Heart left ventricle (tissue), 16 donors: Measurements from ENCODE around the gene BANK1. TPM values are rescaled to one million over a fixed set of nuclear protein-coding genes. Genes with fewer than 3 reads are reported as not detected.

ENCODE experiments used
- ATAC-seq, 4 donors: fragments of 200-7000 bp; cut with Tn5 transposase; one replicate each; pipeline ENCODE4 v1.9.1; 2020 to 2022; ENCODE audit warnings: moderate library complexity in 4 of 4, mild to moderate bottlenecking in 3 of 4, moderate number of reproducible peaks in 1 of 4
- DNase-seq, 5 donors: peaks; one replicate each; pipeline ENCODE4 v3.0.0-alpha.2; 2020
- H3K27ac ChIP-seq, 12 donors: fragments of 200-600 bp; sonication (generic) in 4 of 12; one replicate each; pipeline versions ENCODE4 v1.5.0 to v1.8.0; 2016 to 2022; ENCODE audit warnings: mild to moderate bottlenecking in 2 of 12
- H3K27me3 ChIP-seq, 9 donors: fragments of 200-600 bp; sonication (generic) in 2 of 9; one replicate each; pipeline versions ENCODE4 v1.5.1 to v1.8.0; 2016 to 2022; ENCODE audit warnings: mild to moderate bottlenecking in 3 of 9
- H3K36me3 ChIP-seq, 9 donors: fragments of 200-600 bp; sonication (generic) in 2 of 9; one replicate each; pipeline versions ENCODE4 v1.5.0 to v1.8.0; 2018 to 2022; ENCODE audit warnings: mild to moderate bottlenecking in 2 of 9
- H3K4me1 ChIP-seq, 12 donors: fragments of 200-600 bp; sonication (generic) in 4 of 12; one replicate each; pipeline versions ENCODE4 v1.5.0 to v1.8.0; 2016 to 2022; ENCODE audit warnings: mild to moderate bottlenecking in 3 of 12
- H3K4me3 ChIP-seq, 12 donors: fragments of 200-600 bp; sonication (generic) in 4 of 12; one replicate each; pipeline versions ENCODE4 v1.5.0 to v1.8.0; 2017 to 2022; ENCODE audit warnings: mild to moderate bottlenecking in 9 of 12, moderate library complexity in 4 of 12
- H3K9me3 ChIP-seq, 12 donors: fragments of 200-600 bp; sonication (generic) in 4 of 12; one replicate each; pipeline versions ENCODE4 v1.5.0 to v1.8.0; 2016 to 2022; ENCODE audit warnings: mild to moderate bottlenecking in 1 of 12
- CTCF ChIP-seq, 12 donors: fragments of 200-600 bp; sonication (generic) in 4 of 12; IDR thresholded peaks; one replicate each; pipeline versions ENCODE4 v1.5.0 to v1.8.0; 2018 to 2022; ENCODE audit warnings: antibody characterized with exemption in 12 of 12, mild to moderate bottlenecking in 5 of 12
- POLR2A ChIP-seq, 2 donors: fragments of 450-650 bp; IDR thresholded peaks; one replicate each; pipeline ENCODE4 v1.6.1; 2017; ENCODE audit warnings: antibody characterized with exemption in 2 of 2, mild to moderate bottlenecking in 2 of 2, moderate library complexity in 2 of 2
- WGBS, 4 donors: extraction: QIAGEN DNeasy Blood & Tissue Kit in 2 of 4; methylation state at CpG; one replicate each; pipeline versions ENCODE4 v1.1.5 to v1.1.7; 2013 to 2018; 5-methylcytosine and 5-hydroxymethylcytosine counted together
- intact Hi-C, 10 donors: fragments of 100-400 bp; cut with DNase I; formaldehyde crosslinking; loops; one replicate each; pipeline versions ENCODE4 v1.11.1 to v1.14.2; 2022
- polyA plus RNA-seq, 2 donors: library from polyadenylated mRNA; stranded (reverse); fragments of 200-250 nt; gene quantifications; one replicate each; pipeline ENCODE4 v1.2.3, GENCODE V29; 2013
- total RNA-seq, 9 donors: library from RNA; depleted of rRNA in 2 of 9; stranded (reverse); fragments of >200 nt in 2 of 9; fragmentation: NEBNext Ultra II Directional in 3 of 9; extraction: Animal tissue kit (Norgen Biotek cat#: 25700) in 3 of 9; gene quantifications; one replicate each; pipeline versions ENCODE4 v1.1.0 to v1.2.4, GENCODE V29; 2016 to 2023
- donor health status: ischemic (EF 13 %, LVEDD 7.1; RV severe dilation, severe dysfunction).
- donor health status: healthy with polysubstance abuse.
- donor health status: DM: no; HTN: yes; CAD: no.
- donor health status: DM: no; HTN: no; CAD: no.
- donor health status: ischemic (EF 25% LVEDD 6.9; RV normal size, moderate dysfunction).
- donor health status: ischemic (EF 25% LVEDD 5.7; RV mildly dilated, moderate dysfunction).
- donor health status: healthy.
- donor health status: DM: yes; HTN: yes; CAD: no.
- donor health status: ischemic (EF 35%, LVEDD 5.7; RV mildly dilated, moderate dysfunction).
- donor health status: nonischemic (EF 11% LVEDD 7.7; RV severe dilation, severe dysfunction).
- donor health status: DM: yes; HTN: yes; CAD: no.
- donor health status: PGD.
- donor health status: ischemic (EF 29% LVEDD 5.4; RV normal size, mild dysfunction).
- donor health status: nonischemic (EF 23%, LVEDD 6.1; RV moderate dilation, normal function).

BANK1 gene
- total and polyA plus RNA-seq, 11 donors, result 0.08 to 2.7 (median 0.46) TPM; not detected in 4

GRCh38 chr4:101853691-101854090 lies 63.2 kb downstream of the BANK1 start:
- no peak overlapping the region for H3K27ac ChIP-seq
- WGBS, 4 donors, result 70 to 80% (median 76%) methylated on average over 7 of the region's 7 CpGs
- H3K9me3 ChIP-seq, result no peaks in the 10 kb centered on the region
- no peak overlapping the region for H3K4me3 ChIP-seq
- no peaks in the 10 kb centered on the region for H3K27me3 ChIP-seq
- H3K36me3 ChIP-seq, result no peaks in the 10 kb centered on the region
- ATAC-seq, result no peak
- intact Hi-C loops, result no loop called here
- no peak for DNase-seq
- TF ChIP-seq CTCF (IDR thresholded peaks at IDR 0.05) (no peak), POLR2A (IDR thresholded peaks at IDR 0.05) (no peak)
- H3K4me1 ChIP-seq, result no peaks in the 10 kb centered on the region

- no peak for TF ChIP-seq CTCF (IDR thresholded peaks at IDR 0.05)
- no peak for TF ChIP-seq POLR2A (IDR thresholded peaks at IDR 0.05)
- Histone ChIP-seq H3K4me1 (no peaks in the 10 kb centered on the region), H3K4me3 (no peak overlapping the region), H3K27me3 (no peaks in the 10 kb centered on the region), H3K36me3 (no peaks in the 10 kb centered on the region), H3K27ac (no peak overlapping the region), H3K9me3 (no peaks in the 10 kb centered on the region)
- ATAC-seq (no peak), DNase-seq (no peak)
- WGBS, 4 donors, result 90 to 95% (median 94%) methylated on average over 1 of the region's 1 CpG
- intact Hi-C loops, result no loop called here
Observed at GRCh38 chr4:101855239-101855638, 64.7 kb downstream of the BANK1 start.

GRCh38 chr4:101856149-101856548 lies 65.6 kb downstream of the BANK1 start:
- DNase-seq, result no peak
- Histone ChIP-seq H3K4me1 (no peaks in the 10 kb centered on the region), H3K36me3 (no peaks in the 10 kb centered on the region), H3K4me3 (no peak overlapping the region), H3K27ac (no peak overlapping the region), H3K27me3 (no peaks in the 10 kb centered on the region), H3K9me3 (no peaks in the 10 kb centered on the region)
- ATAC-seq, result no peak
- intact Hi-C loops, result no loop called here
- TF ChIP-seq POLR2A (IDR thresholded peaks at IDR 0.05), result no peak
- no peak for TF ChIP-seq CTCF (IDR thresholded peaks at IDR 0.05)
- 68 to 74% (median 72%) methylated on average over 2 of the region's 2 CpGs for whole genome bisulfite sequencing, 4 donors

GRCh38 chr4:101857176-101857575 lies 66.6 kb downstream of the BANK1 start:
- Histone ChIP-seq H3K27me3 (no peaks in the 10 kb centered on the region), H3K4me3 (no peak overlapping the region), H3K27ac (no peak overlapping the region), H3K9me3 (no peaks in the 10 kb centered on the region), H3K4me1 (no peaks in the 10 kb centered on the region), H3K36me3 (no peaks in the 10 kb centered on the region)
- ATAC-seq (no peak), DNase-seq (no peak)
- 91 to 98% (median 93%) methylated on average over 2 of the region's 2 CpGs for WGBS, 4 donors
- intact Hi-C loops, result no loop called here
- TF ChIP-seq CTCF (IDR thresholded peaks at IDR 0.05) (no peak), POLR2A (IDR thresholded peaks at IDR 0.05) (no peak)
